NCI-H69 (cell line): Measurements from ENCODE around the gene MOGAT2.
"Not testable (repeated sequence)": the region's sequence is repeated elsewhere in the genome, so short reads cannot be mapped to it uniquely, and the experiment has no call there.

Experiments used
- DNase-seq: peaks from one replicate; lab custom pipeline; 2025; lab: John Stamatoyannopoulos, UW

Gene MOGAT2

DNA sequence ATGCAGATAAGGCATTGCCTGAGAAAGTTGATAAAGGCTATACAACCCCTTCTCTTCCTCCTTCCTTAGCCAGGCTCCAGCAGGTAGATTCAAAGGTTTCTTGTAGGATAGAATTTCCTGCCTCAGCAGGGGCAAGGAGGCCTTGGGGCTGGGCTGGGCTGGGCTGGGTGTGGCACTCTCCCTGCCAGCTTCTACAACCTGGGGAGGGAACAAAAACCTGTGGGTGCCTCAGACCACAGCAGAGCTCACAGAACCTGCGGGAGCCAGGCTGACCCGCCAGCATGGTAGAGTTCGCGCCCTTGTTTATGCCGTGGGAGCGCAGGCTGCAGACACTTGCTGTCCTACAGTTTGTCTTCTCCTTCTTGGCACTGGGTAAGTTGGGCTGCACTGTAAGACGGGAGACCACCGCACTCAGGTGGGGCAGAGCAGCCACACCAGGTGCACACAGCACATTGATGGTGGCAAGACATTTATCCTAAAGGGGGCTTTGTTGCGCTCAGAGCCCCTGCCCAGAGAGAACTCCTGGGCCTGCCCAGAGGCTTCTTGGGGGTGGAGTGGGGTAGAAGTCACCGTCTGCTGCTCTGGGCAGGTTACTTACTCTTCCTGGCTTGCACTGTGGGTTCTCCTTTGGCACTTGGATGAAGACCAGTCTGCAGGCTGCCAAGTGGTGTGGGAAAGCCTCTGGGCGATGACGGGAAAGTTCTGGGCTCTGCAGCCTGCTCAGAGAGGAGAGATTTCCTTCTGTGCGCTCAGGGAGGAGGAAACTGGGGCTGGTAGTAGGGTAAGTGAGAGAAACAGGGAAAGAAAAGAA is at the start of gene MOGAT2:
MOGAT2 (plus strand) TSS at position 231 of the 811 bp plus-strand sequence; CDS start at position 282, 51 bp downstream.
- DNase-seq: no peak

DNA sequence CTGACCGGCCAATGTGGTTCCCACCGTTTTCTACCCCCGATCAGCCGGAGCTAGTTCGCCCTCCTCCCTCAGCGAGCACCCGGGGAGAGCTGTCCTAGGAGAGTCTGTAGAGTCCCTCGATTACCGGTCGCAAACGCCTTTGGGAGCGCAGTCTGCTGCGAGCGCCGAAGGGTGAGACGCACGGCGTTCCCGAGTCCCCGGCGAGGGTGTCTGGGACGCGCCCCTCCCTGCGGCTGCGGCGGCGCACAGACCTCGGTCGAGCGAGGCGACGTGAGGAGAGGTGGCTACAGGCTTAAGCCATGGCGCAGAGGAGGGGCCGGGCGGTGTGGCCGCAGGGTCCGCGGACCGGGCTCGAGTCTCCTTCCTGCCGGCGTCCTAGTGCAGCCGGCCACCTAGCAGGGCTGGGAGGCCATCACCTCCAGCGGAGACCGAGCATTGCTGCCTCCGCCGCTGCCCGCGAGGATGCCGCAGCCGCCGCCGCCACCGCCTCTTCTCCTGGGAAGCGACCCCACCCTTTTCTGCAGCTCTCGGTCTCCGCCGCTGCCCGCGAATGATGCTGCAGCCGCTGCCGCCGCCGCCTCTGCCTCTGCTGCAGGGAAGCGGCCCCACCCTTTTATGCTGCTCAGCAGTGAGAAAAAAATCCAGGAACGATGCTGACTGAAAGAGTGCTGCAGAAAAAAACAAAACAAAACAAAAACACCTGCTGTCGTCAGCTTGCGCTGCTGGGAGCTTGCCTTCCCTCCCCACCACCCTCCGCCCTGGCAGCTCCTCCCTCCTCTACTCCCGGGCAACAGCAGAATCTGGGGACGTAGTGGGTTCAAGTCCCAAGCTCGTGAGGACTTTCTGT is 49.0 kb upstream of the MOGAT2 start, which contains the start of gene MAP6:
MAP6 (minus strand) TSS at position 588 of the 847 bp plus-strand sequence. CDS start 669 bp downstream, outside the sequence.
- DNase-seq: peak; percentile 79

DNA sequence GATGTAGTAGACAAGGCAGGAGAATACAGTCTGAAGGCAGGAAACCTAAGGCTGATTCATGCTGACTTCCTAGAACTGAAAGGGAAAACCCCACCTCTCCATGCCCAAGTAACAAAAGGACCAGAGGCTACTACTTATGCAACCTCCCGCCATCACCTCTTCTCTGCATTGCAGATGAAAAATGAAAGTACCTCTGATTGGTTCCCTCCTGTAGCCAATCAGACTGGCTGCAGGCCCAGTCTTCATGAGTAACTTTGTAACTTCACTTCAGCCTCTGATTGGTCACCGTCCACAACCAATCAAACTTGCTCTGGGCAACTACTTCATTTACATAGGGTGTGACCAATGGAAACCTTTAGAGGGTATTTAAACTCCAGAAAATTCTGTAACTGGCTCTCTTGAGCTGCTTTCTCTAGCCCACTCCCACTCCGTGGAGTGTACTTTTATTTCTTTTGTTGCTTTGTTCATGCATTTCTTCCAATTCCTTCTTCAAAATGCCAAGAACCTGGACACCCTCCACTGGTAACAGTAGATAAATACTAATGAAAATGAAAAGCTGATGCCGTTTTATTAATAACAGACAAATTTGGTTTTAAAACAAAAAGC is 43.6 kb upstream of the MOGAT2 start:
- peak; percentile 9 for DNase-seq

DNA sequence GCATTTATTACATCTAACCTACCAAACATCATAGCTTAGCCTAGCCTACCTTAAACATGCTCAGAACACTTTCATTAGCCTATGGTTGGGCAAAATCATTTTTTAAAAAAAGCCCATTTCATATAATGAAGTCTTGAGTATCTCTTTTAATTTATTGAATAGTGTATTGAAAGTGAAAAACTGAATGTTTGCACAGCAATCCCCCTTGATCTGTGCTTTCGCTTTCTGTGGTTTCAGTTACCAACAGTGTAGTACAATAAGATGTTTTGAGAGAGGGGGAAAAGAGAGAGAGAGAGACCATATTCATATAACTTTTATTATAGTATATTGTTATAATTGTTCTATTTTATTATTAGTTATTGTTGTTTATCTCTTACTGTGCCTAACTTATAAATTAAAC is 40.4 kb upstream of the MOGAT2 start:
- DNase-seq: no peak

DNA sequence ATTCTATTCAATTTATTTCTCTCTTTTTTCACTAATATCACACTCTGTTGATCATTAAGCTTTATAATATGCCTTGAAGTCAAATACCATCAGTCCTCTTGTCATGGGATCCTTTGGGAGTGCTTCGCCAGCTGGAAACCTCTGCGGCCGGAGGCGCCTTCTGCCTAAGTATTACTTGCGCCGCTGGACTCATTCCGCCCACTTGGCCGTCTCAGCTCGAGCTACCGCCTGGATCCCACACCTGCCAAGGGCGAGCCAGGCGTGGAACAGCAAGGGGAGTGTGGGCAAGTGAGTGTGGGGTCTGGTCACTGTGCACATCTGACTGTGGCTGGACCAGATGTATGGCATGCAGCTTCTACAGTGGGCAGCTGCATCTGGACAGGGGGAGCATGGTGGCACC is 39.7 kb upstream of the MOGAT2 start:
- DNase-seq: peak; percentile 61

DNA sequence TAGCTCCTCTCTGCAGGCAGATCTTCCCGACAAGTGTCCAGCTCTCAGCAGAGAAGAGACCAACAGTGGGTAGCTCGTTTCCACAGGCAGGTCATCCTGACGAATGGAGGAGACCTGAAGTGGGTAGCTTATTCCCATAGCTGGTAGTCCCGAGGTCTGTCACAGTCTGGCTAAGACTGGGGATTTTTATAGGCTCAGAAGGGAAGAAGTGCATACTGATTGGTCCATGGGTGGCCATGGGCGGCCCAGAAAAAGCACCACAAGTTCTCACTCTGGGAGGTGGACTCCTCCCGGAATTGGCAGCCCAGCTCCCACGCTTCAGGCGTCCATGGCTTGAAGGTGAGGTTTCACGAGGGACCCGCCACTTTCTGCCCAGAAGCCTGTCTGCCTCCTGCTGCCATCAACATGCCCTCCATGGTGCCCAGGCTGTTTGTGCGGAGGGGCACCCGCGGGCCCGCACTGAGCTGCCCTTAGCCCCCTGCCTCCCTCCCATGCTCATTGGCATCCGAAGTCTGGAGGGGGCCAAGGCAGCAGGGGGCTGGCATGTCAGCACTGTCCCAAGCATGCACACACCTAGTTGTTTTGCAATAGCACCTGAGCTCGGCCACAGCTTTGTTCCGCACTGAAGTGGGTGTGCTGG is 38.9 kb upstream of the MOGAT2 start:
- no peak for DNase-seq

DNA sequence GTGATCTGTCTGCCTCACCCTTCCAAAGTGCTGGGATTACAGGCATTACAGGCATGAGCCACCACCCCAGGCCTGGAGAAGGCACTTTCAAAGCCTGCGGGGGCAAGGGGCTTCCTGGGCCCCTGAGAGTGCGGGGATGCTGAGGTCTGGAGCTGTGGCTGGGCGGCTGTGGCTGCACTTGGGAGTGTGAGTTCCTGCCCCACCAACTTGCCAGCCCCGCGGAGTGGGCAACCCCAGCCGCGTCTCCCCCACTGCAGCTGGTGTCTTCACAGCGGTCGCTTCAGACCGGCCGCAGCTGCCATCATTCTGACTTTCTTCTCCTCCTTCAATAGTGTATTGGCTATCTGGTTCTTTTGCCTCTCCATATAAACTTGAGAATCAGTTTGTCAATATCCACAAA is 38.1 kb upstream of the MOGAT2 start:
- DNase-seq: no peak

DNA sequence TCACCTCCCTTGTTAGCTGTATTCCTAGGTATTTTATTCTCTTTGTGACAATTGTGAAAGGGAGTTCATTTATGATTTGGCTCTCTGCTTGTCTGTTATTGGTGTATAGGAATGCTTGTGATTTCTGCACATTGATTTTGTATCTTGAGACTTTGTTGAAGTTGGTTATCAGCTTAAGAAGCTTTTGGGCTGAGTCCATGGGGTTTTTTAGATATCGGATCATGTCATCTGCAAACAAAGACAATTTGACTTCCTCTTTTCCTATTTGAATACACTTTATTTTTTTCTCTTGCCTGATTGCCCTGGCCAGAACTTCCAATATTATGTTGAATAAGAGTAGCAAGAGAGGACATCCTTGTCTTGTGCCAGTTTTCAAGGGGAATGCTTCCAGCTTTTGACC is 33.8 kb upstream of the MOGAT2 start:
- not testable (repeated sequence) for DNase-seq

DNA sequence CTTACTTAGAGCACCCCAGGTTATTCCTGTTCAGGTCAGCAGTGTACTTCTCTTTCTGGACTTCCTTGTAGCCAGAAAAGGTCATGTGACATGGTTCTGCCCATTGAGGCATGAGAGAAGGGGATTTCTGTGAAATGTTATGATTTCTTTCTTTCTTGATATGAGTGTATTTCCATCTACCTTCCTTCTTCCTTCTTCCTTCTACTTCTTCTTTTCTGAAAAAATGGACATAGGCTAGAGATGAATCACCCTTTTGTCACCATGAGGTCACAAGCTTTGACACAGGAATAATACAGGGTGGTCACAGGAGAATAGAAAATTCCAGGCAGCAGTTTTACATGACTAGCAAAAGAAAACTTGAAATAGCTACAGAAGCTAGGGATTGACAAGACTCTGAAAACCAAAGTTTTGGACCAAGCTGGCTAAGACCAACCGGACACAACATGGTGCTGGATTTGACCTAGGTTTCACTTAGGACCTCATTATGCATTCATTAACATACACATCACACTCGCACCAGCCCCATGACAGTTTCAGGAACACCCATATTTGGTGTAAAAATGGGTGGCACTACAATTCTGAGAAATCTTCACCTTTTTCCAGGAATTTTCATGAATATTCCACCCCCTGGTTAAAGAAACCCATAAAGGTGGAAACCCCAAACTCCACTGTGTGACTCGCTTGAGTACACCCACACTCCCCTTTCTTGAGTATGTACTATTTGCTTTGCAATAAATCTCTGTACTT is 27.6 kb upstream of the MOGAT2 start:
- DNase-seq: no peak

DNA sequence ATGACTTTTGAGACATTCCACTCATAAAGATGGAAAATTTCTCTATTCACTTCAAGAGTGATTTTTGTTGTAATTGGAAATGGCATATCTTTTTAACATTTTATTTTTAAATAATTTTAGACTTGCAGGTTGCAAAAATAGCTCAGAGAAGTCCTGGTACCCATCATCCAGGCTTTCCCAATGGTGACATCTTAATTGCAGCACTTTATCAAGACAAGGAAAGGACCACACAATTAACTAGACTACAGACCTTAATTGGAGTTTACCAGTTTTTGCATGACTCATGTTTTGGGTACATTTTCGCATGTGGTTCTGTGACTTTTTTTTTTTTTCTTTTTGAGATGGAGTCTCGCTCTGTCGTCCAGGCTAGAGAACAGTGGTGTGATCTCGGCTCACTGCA is 25.8 kb upstream of the MOGAT2 start:
- DNase-seq: peak; percentile 17

DNA sequence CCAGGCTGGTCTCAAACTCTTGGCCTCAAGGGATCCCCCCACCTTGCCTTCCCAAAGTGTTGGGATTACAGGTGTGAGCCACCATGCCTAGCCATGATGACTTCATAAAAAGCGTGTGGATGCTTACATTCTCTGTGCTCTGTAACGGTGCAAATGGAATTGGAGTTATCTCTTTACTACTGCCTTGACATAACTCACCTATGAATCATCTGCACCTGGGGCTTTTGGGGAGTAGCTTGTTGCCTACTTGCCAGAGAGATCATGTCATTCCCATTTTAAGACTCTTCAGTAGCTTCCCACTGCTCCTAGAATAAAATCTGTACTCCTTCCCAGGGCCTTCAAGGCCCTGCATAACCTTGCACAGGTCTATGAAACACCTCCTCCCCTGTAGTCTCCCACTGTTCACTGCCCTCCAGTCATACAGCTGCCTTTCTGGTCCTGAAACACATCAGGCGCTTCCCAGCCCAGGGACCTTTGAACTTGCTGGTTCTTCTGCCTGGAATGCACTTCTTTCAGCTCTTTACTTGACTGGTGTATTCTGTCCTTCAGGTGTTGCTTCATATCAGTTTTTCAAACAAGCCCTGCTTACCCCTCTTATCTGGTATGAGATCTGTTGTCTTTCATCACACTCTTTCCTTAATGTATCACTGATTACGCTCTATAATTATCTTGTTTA is 19.6 kb upstream of the MOGAT2 start:
- DNase-seq: no peak

DNA sequence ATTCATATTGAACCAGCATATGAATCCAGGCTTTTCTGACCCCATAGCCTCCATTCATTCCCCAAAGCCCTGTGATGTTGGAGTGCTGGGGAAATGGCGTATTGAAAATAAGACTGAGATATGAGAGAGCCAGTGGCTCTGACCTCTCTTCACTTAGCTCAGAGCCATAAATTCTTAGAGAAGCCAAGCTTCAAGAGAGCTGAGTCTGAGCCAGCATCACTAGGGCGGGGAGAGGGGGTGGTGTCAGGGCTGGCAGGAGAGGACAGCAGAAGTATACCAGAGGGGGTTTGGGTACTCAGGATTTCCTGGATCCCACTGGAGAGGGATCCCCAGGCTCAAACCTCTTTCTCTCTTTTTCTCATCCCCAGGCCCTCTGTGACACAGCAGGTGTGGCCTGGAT is 16.7 kb upstream of the MOGAT2 start:
- no peak for DNase-seq

DNA sequence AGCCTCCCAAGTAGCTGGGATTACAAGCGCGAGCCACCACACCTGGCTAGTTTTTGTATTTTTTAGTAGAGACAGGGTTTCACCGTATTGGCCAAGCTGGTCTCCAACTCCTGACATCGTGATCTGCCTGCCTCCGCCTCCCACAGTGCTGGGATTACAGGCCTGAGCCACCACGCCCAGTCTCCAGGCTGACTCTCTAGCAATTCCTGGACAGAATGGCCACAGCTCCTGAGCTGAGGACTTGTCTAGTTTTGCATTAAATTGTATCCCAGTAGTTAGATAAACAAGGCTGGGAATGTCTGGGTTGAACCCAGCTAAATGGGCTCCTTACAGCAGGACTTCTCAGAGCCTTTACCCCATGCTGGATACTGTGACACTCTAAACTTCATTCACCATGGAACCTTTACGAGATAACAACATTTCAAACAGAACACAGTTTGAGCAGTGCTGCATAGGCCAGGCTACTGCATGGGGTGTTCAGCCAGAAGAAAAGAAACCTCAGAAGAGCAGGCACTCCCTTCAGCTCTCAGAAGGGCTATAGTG is 13.9 kb upstream of the MOGAT2 start:
- DNase-seq: no peak

DNA sequence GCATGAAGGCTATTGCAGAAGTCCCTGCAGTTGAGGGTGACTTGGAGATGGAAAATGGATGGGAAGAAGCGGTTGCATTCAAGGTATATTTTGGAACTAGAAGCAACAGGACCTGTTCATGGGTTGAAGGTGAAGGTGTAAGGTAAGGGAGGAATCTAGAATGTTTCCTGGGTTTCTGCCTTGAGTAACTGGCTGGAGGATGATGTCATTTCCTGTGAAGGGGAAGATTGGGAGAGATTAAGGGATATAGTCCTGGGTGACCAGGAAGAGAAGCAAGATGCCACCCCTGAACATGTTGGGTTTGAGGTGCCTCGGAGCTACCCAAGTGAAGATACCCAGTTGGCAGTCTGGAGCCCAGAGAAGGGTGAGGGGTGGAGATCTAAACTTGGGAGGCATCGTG is 12.1 kb upstream of the MOGAT2 start:
- DNase-seq: no peak

DNA sequence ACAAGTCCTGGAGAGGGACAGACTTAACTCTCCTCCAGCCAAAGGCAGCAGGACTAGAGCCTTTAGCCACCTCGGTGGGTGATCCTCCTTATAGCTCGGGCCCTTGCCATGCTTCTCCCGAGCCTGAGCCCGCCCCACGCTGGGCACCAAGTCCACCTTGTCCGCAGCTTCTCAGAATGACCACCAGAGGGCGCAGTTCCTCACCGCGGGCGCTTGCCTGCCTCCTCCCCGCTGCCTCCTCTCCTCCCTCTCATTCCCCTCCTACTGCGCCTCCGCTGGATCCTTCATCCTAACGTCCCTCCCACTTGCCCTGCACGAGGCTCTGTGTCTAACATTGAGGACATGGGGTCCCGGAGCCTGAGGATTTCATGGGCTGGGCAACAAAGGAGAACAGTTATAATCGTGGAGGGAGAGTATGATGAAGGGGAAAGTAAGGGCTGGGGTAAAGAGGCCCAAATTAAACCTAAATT is 11.3 kb upstream of the MOGAT2 start:
- peak; percentile 90 for DNase-seq

DNA sequence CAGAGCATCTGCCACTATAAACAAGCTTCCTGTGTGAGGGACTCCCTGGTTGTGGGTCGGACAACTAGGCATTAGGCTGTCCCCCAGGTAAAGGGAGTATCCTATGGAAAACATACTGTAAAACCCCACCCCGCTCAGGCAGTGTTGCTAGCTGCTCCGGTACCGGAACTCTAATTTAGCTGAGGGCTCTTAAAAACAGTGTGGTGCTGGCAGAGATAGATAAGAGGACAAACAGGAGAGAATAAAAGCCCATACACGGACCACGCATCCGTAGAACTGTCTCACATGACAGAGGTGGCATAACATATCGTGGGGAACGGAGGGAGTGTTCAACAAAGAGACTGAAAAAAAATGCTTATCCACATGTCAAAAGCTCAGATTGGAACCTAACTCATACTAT is 3.4 kb upstream of the MOGAT2 start:
- DNase-seq: no peak

DNA sequence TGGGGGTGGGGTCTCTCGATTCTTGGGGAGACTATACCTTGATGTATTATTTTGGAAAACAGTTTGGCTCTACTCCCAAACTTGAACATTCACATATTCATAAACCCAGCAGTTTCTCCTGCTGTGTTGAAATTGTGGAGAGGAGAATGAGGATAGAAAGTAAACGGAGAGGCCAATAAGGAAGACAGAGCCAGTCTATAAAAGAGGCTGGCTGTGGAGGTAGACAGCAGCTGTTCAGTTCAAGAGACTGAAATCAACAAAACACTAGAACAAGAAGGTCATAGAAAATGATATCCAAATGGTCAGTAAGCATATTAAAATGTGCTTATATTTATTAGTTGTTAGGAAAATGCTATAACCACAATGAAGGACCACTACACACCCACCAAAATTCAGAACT is 1.9 kb upstream of the MOGAT2 start:
- DNase-seq: peak; percentile 27

DNA sequence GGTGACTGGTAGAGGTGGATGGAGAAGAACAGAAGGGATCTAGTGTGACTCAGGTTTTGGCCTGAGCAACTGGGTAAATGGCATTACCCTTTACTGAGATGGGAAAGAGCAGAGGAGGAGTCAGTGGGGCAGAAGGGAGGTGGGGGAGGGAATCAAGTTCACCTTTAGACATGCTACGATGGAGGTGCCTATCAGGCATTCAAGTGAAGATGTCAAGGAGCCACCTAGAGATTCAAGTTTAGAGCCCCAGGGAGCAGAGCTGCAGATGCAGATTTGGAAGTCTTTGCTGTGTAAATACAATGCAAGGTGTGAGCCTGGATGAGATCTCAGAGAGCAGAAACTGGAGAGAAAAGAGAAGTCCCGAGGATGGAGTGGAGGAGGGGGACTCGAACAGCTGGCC is 979 bp upstream of the MOGAT2 start:
- DNase-seq: no peak

DNA sequence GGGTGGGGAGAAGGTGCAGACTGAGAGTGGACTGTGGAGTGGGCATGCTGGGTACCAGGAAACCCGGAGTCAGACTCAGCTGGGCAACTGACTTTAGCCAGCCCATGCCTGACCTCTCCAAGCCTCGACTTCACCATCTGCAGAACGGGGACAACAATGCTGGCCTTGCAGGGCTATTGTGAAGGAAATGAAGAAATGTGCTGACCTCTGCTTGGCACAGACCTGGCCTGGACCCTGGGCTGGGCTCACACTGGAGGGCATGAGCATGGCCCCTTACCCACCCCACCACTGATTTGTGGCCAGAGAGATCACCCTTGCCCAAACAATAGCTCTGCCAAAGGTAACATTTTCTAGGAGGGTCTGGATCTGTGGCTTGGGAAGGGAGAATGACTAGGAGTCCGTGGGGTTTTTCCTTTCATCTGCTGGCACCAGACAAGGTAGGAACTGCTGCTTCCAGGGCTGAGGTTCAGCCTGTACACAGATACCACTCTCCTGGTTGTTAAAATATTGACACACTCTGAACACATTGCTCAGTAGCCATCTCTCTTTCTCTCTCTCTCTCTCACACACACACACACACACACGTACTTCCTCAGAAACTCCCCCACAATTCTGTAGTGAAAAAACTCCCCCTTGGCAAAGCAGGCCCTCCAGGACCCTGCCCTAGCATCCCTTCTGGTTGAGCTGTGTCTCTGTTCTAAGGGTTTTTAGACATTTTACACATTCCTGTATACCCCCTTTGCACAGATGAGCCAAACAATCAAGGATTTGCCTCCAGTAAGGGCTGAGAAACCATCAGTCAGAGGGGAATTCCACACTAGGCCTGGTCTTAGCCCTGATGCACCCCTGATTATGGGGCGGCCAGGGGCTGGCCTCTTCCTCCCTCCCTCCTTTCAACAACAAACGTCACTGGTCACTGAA is 1.0 kb downstream of the MOGAT2 start:
- DNase-seq: no peak
